Epithelial cell of esophagus (primary cell): ENCODE measurements around the gene CFI.

Experiments used
- DNase-seq: peaks from one replicate; pipeline ENCODE4 v3.0.0; 2010; ENCODE audit warnings: low read depth
- H3K4me3 ChIP-seq: 2 replicates; pipeline ENCODE4 v1.5.1; 2011; ENCODE audit warnings: mild to moderate bottlenecking, low read length, control low read depth
- TF ChIP-seq, protein P1 (sequence below): IDR thresholded peaks from 2 replicates; pipeline ENCODE4 v1.5.1; 2011; ENCODE audit warnings: low read depth, mild to moderate bottlenecking, low read length, control low read depth, inconsistent platforms; ENCODE audit not compliant: insufficient read depth; ENCODE audit errors: missing control alignments

Gene CFI

GRCh38 chr4:109760682-109761081 lies 41.1 kb downstream of the CFI start:
- TF ChIP-seq, protein P1, sequence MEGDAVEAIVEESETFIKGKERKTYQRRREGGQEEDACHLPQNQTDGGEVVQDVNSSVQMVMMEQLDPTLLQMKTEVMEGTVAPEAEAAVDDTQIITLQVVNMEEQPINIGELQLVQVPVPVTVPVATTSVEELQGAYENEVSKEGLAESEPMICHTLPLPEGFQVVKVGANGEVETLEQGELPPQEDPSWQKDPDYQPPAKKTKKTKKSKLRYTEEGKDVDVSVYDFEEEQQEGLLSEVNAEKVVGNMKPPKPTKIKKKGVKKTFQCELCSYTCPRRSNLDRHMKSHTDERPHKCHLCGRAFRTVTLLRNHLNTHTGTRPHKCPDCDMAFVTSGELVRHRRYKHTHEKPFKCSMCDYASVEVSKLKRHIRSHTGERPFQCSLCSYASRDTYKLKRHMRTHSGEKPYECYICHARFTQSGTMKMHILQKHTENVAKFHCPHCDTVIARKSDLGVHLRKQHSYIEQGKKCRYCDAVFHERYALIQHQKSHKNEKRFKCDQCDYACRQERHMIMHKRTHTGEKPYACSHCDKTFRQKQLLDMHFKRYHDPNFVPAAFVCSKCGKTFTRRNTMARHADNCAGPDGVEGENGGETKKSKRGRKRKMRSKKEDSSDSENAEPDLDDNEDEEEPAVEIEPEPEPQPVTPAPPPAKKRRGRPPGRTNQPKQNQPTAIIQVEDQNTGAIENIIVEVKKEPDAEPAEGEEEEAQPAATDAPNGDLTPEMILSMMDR, result no peak
- no peak overlapping the region for H3K4me3 ChIP-seq
- DNase-seq, result no peak

DNA sequence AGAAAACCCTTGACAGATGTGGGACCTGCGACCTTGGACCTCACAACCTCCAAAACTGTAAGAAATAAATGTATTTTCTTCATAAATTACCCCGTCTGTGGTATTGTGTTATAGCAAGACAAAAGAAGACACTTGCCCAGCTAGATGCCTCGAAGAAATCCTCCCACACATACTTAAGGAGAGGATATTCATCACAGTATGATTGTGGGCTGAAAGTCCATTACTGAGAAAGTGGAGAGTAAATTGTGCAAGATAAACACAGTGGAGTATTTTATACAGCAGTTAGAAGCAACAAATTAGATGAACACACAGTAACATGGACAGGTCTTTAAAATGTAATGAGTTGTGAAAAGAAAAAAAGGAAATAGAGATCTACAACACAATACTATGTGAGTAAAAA lies 46.1 kb downstream of the CFI start:
- TF ChIP-seq, protein P1, result no peak
- no peak overlapping the region for H3K4me3 ChIP-seq
- no peak for DNase-seq

- no peak for DNase-seq
- TF ChIP-seq, protein P1, result no peak
- H3K4me3 ChIP-seq, result no peak overlapping the region
Measured at GRCh38 chr4:109754093-109754857, 47.5 kb downstream of the CFI start.

DNA sequence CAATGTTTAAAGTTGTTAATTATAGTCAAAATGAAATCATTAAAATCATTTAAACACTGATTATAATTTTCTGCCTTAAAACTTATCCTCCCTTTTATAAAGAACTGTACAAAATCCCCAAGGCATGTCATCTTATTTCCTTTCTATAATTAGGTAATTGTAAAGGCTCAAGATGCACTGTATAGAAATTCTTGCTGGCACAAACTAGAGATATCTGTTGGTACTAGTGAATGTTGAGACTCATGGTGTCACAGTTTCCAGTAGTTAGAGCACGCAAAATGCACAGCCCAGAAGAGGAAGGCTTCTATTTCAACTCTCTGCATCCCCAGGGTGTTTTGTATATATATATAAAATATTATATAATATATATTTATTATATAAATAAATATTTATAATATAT lies 49.3 kb downstream of the CFI start:
- TF ChIP-seq, protein P1, result no peak
- no peak overlapping the region for H3K4me3 ChIP-seq
- no peak for DNase-seq

DNA sequence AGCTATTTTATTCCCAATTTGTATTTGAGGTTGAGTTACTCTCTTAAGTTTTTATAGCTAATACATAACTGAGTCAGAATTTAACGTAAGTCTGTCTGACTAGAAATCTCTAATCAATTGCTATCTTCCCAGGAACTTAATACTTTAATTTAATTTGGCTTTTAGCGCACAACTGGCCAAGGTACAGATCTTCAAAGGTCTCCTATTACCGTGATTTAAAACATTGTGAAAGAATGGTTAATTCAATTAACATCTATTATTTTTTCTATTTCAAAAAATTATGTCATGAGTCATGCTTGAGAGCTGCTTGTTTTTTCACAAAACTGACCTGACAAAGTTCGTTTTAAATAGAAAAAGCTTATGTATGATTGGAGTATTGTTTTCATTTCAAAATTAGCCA lies 49.9 kb downstream of the CFI start:
- TF ChIP-seq, protein P1, result no peak
- H3K4me3 ChIP-seq, result no peak overlapping the region
- no peak for DNase-seq

GRCh38 chr4:109750652-109751244 lies 51.1 kb downstream of the CFI start:
- DNase-seq, result no peak
- no peak overlapping the region for H3K4me3 ChIP-seq
- TF ChIP-seq, protein P1, result no peak
